H9 (cell line): Measurements from ENCODE around the gene ANAPC4. TPM values are rescaled to one million over a fixed set of nuclear protein-coding genes. Genes with fewer than 3 reads are reported as not detected.
A peak's percentile ranks its signal among the peaks of the same experiment; 100 is the strongest.

Experiments used
- DNase-seq: peaks from one replicate; pipeline ENCODE4 v3.0.0-alpha.2; 2017
- H2AFZ ChIP-seq: one replicate; pipeline ENCODE4 v1.6.1; 2013; ENCODE audit warnings: mild to moderate bottlenecking, low read length, control low read depth, moderate library complexity
- H2AK5ac ChIP-seq: 2 replicates; pipeline ENCODE4 v1.6.1; 2013; ENCODE audit warnings: low read length, control low read depth, mixed read lengths; ENCODE audit not compliant: insufficient read length
- H2BK120ac ChIP-seq: one replicate; pipeline ENCODE4 v1.6.1; 2013; ENCODE audit warnings: low read depth, mild to moderate bottlenecking, low read length, control low read depth, inconsistent platforms; ENCODE audit not compliant: poor library complexity, severe bottlenecking
- H2BK12ac ChIP-seq: 2 replicates; pipeline ENCODE4 v1.6.1; 2013; ENCODE audit warnings: low read length, control low read depth, mixed read lengths, low read depth; ENCODE audit not compliant: insufficient read length
- H2BK15ac ChIP-seq: 2 replicates; pipeline ENCODE4 v1.6.1; 2013; ENCODE audit warnings: low read depth, low read length, control low read depth
- H2BK20ac ChIP-seq: one replicate; pipeline ENCODE4 v1.6.1; 2013; ENCODE audit warnings: low read depth, mild to moderate bottlenecking, low read length, control low read depth, inconsistent platforms; ENCODE audit not compliant: poor library complexity, severe bottlenecking
- H2BK5ac ChIP-seq: 2 replicates; pipeline ENCODE4 v1.6.1; 2013; ENCODE audit warnings: low read length, control low read depth, mixed read lengths; ENCODE audit not compliant: insufficient read length
- H3K14ac ChIP-seq: 2 replicates; pipeline ENCODE4 v1.6.1; 2013; ENCODE audit warnings: low read length, control low read depth; ENCODE audit not compliant: insufficient read depth
- H3K18ac ChIP-seq: 2 replicates; pipeline ENCODE4 v1.6.1; 2013; ENCODE audit warnings: low read depth, mild to moderate bottlenecking, mixed read lengths, low read length, control low read depth; ENCODE audit not compliant: insufficient read length
- H3K23ac ChIP-seq: 2 replicates; pipeline ENCODE4 v1.6.1; 2013; ENCODE audit warnings: low read length, control low read depth, mixed read lengths, low read depth; ENCODE audit not compliant: insufficient read length
- H3K23me2 ChIP-seq: 2 replicates; pipeline ENCODE4 v1.6.1; 2013; ENCODE audit warnings: low read depth, mild to moderate bottlenecking, mixed read lengths, low read length, control low read depth; ENCODE audit not compliant: insufficient read length, poor library complexity, severe bottlenecking
- H3K27ac ChIP-seq: 2 replicates; pipeline ENCODE4 v1.5.1; 2013; ENCODE audit warnings: low read length, control low read depth, mixed read lengths, low read depth; ENCODE audit not compliant: insufficient read length
- H3K27me3 ChIP-seq: 2 replicates; pipeline ENCODE4 v1.6.1; 2013; ENCODE audit warnings: low read length, control low read depth, inconsistent platforms; ENCODE audit not compliant: insufficient read depth
- H3K4ac ChIP-seq: 2 replicates; pipeline ENCODE4 v1.6.1; 2013; ENCODE audit warnings: low read depth, mild to moderate bottlenecking, control low read depth, inconsistent platforms, low read length, moderate library complexity
- H3K4me1 ChIP-seq: 2 replicates; pipeline ENCODE4 v1.6.1; 2013; ENCODE audit warnings: low read length, control low read depth, inconsistent platforms; ENCODE audit not compliant: insufficient read depth
- H3K4me2 ChIP-seq: 2 replicates; pipeline ENCODE4 v1.6.1; 2013; ENCODE audit warnings: low read length, control low read depth, mixed read lengths; ENCODE audit not compliant: insufficient read length, insufficient read depth
- H3K56ac ChIP-seq: 2 replicates; pipeline ENCODE4 v1.6.1; 2013; ENCODE audit warnings: low read depth, mild to moderate bottlenecking, mixed read lengths, low read length, control low read depth; ENCODE audit not compliant: insufficient read length
- H3K79me1 ChIP-seq: 2 replicates; pipeline ENCODE4 v1.6.1; 2013; ENCODE audit warnings: low read depth, mild to moderate bottlenecking, moderate library complexity, low read length, control low read depth, inconsistent platforms; ENCODE audit not compliant: insufficient read depth, poor library complexity, severe bottlenecking
- H3K79me2 ChIP-seq: 2 replicates; pipeline ENCODE4 v1.6.1; 2013; ENCODE audit warnings: low read length, control low read depth, inconsistent platforms; ENCODE audit not compliant: insufficient read depth
- H3K9ac ChIP-seq: 2 replicates; pipeline ENCODE4 v1.6.1; 2013; ENCODE audit warnings: low read length, control low read depth, mixed read lengths; ENCODE audit not compliant: insufficient read length; ENCODE audit errors: extremely low read depth
- H3K9me3 ChIP-seq: one replicate; pipeline ENCODE4 v1.6.1; 2013; ENCODE audit warnings: low read depth, low read length, inconsistent platforms; ENCODE audit not compliant: control insufficient read depth
- H3T11ph ChIP-seq: one replicate; pipeline ENCODE4 v1.6.1; 2013; ENCODE audit warnings: mild to moderate bottlenecking, low read length, control low read depth, inconsistent platforms
- H4K20me1 ChIP-seq: one replicate; pipeline ENCODE4 v1.6.1; 2013; ENCODE audit not compliant: control insufficient read depth, insufficient read length, insufficient read depth
- H4K5ac ChIP-seq: 2 replicates; pipeline ENCODE4 v1.6.1; 2013; ENCODE audit warnings: low read depth, mild to moderate bottlenecking, mixed read lengths, low read length, control low read depth; ENCODE audit not compliant: insufficient read length
- H4K8ac ChIP-seq: replicated peaks from 2 replicates; pipeline ENCODE4 v1.6.1; 2013; ENCODE audit warnings: low read length, control low read depth, mixed read lengths, low read depth; ENCODE audit not compliant: insufficient read length
- H4K91ac ChIP-seq: 2 replicates; pipeline ENCODE4 v1.6.1; 2013; ENCODE audit warnings: low read depth, mild to moderate bottlenecking, moderate library complexity, mixed read lengths, low read length, control low read depth; ENCODE audit not compliant: insufficient read length
- H3K27ac Mint-ChIP-seq, 3 experiments: 2 replicates in 2 of 3; 3 replicates in 1 of 3; pipeline ENCODE4 v1.8.0; 2020 to 2021; ENCODE audit warnings: mixed read lengths in 3 of 3, mild to moderate bottlenecking in 1 of 3, moderate library complexity in 1 of 3
- H3K27me3 Mint-ChIP-seq: 2 replicates; pipeline ENCODE4 v1.8.0; 2021; ENCODE audit warnings: low read depth, mild to moderate bottlenecking, moderate library complexity, mixed read lengths
- H3K36me3 Mint-ChIP-seq, 3 experiments: 2 replicates in 2 of 3; 3 replicates in 1 of 3; pipeline ENCODE4 v1.8.0; 2020 to 2021; ENCODE audit warnings: low read depth in 3 of 3, mixed read lengths in 3 of 3; ENCODE audit not compliant: insufficient read depth in 1 of 3
- H3K4me1 Mint-ChIP-seq, 2 experiments: 2 replicates each; pipeline ENCODE4 v1.8.0; 2020; ENCODE audit warnings: mixed read lengths in 2 of 2
- H3K4me3 Mint-ChIP-seq, 2 experiments: 2 replicates in 1 of 2; 3 replicates in 1 of 2; pipeline ENCODE4 v1.8.0; 2020 to 2021; ENCODE audit warnings: mild to moderate bottlenecking in 2 of 2, mixed read lengths in 2 of 2, moderate library complexity in 1 of 2
- H3K9me3 Mint-ChIP-seq, 2 experiments: 2 replicates in 1 of 2; 3 replicates in 1 of 2; pipeline ENCODE4 v1.8.0; 2020; ENCODE audit warnings: mild to moderate bottlenecking in 2 of 2, mixed read lengths in 2 of 2, moderate library complexity in 1 of 2
- CTCF ChIP-seq: fragments of 200-600 bp; sonication (generic); conservative IDR thresholded peaks from 3 replicates; pipeline ENCODE4 v1.8.0; 2021; ENCODE audit warnings: antibody characterized with exemption, mild to moderate bottlenecking
- WGBS: extraction: QIAGEN DNeasy Blood & Tissue Kit; methylation state at CpG from one replicate; pipeline ENCODE4 v1.1.7; 2013; ENCODE audit warnings: missing lambda C conversion rate, low lambda C conversion rate, mixed read lengths; ENCODE audit not compliant: insufficient read length; ENCODE audit errors: extremely low coverage; 5-methylcytosine and 5-hydroxymethylcytosine counted together
- total RNA-seq: library from RNA; stranded (reverse); gene quantifications from 2 replicates; pipeline ENCODE4 v1.2.1, GENCODE V29; 2021

ANAPC4 gene
- total RNA-seq, 1 experiment from 2014 or later, result 42.5 TPM

DNA sequence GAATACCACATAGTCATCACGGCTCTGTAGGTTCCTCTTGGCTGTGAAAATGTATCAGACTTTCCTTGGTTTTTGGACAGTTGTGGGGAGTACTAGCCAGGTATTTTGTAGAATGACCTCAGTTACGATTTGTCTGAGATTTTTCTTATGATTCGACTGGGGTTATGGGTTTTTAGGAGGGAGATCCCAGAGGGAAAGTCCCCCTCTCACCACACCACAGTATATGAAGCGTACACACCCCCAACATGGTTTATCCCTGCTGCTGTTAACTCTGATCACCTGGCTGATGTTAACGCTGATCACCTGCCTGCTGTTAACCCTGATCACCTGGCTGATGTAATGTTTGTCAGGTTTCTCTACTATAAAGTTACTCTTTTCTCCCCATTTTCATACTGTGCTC, 72.6 kb downstream of the ANAPC4 start:
- H3K18ac ChIP-seq, result no peak overlapping the region
- Mint-ChIP-seq H3K27ac (peak overlapping the region in 1 of 3 experiments; percentile 4; a peak in 1 of 7 replicates), H3K36me3 (no peaks in the 10 kb centered on the region), H3K4me1 (peaks cover 34 to 37% of the 10 kb centered on the region in 2 experiments), H3K9me3 (no peaks in the 10 kb centered on the region), H3K27me3 (peaks cover 8% of the 10 kb centered on the region), H3K4me3 (no peak overlapping the region)
- no peaks in the 10 kb centered on the region; the same call in 1 of the 2 replicates for H3K27me3 ChIP-seq
- H3T11ph ChIP-seq, result no peak overlapping the region
- no peak overlapping the region for H3K9ac ChIP-seq
- H2BK15ac ChIP-seq, result no peak overlapping the region
- H4K91ac ChIP-seq, result no peak overlapping the region
- H3K79me1 ChIP-seq, result no peaks in the 10 kb centered on the region
- H4K5ac ChIP-seq, result no peak overlapping the region
- no peak overlapping the region for H3K23ac ChIP-seq
- no peak overlapping the region for H3K27ac ChIP-seq
- H3K9me3 ChIP-seq, result no peaks in the 10 kb centered on the region
- H2BK120ac ChIP-seq, result no peak overlapping the region
- no CpG with 5 or more reads among the region's 5 CpGs for WGBS
- H3K14ac ChIP-seq, result no peak overlapping the region
- H2BK20ac ChIP-seq, result no peak overlapping the region
- H3K4me2 ChIP-seq, result no peak overlapping the region
- DNase-seq, result no peak
- no peaks in the 10 kb centered on the region for H3K79me2 ChIP-seq
- no peak overlapping the region for H2BK12ac ChIP-seq
- no peak overlapping the region for H4K8ac ChIP-seq
- H2AFZ ChIP-seq, result no peak overlapping the region
- H3K4ac ChIP-seq, result no peak overlapping the region
- no peak for TF ChIP-seq CTCF
- H3K23me2 ChIP-seq, result no peaks in the 10 kb centered on the region
- H2BK5ac ChIP-seq, result no peak overlapping the region
- H4K20me1 ChIP-seq, result no peaks in the 10 kb centered on the region
- no peak overlapping the region for H2AK5ac ChIP-seq
- no peaks in the 10 kb centered on the region; the same call in 1 of the 2 replicates for H3K4me1 ChIP-seq
- H3K56ac ChIP-seq, result no peak overlapping the region
